Activated CD8-positive, alpha-beta memory T cell treated with anti-CD3 and anti-CD28 coated beads, Interleukin-2, amount 50 U/mL, for 1 hour (primary cell): ENCODE measurements around the gene F8A2.
"Not testable (repeated sequence)": the region's sequence is repeated elsewhere in the genome, so short reads cannot be mapped to it uniquely, and the experiment has no call there.

Experiments
- DNase-seq: peaks from one replicate; pipeline ENCODE4 v3.0.0-alpha.2; 2020; ENCODE audit errors: extremely low read depth

Gene F8A2

GRCh38 chrX:155381843-155382528 lies at the start of gene F8A2:
TSS of gene F8A2 (plus strand) at chrX:155382095. CDS start at chrX:155382115, 20 bp downstream.
- DNase-seq, result not testable (repeated sequence)

- DNase-seq, result no peak
Measured at GRCh38 chrX:155333544-155334100, 48.3 kb upstream of the F8A2 start.

- DNase-seq, result no peak
Measured at GRCh38 chrX:155334486-155335336, 47.2 kb upstream of the F8A2 start, which contains the start of gene CLIC2. TSS of gene CLIC2 (minus strand) at chrX:155334614. CDS start at chrX:155334427, 187 bp downstream.

- DNase-seq, result not testable (repeated sequence)
Measured at GRCh38 chrX:155335337-155335712, 46.6 kb upstream of the F8A2 start.

- DNase-seq, result not testable (repeated sequence)
Measured at GRCh38 chrX:155345689-155346088, 36.2 kb upstream of the F8A2 start.

- DNase-seq, result not testable (repeated sequence)
Measured at GRCh38 chrX:155349448-155349847, 32.4 kb upstream of the F8A2 start.

GRCh38 chrX:155363712-155364111 lies 18.2 kb upstream of the F8A2 start:
- DNase-seq, result not testable (repeated sequence)

- DNase-seq, result not testable (repeated sequence)
Measured at GRCh38 chrX:155373777-155374458, 8.0 kb upstream of the F8A2 start.

- not testable (repeated sequence) for DNase-seq
Measured at GRCh38 chrX:155379802-155380201, 2.1 kb upstream of the F8A2 start.

- DNase-seq, result not testable (repeated sequence)
Measured at GRCh38 chrX:155382529-155382967, 653 bp downstream of the F8A2 start.

GRCh38 chrX:155389634-155390033 lies 7.7 kb downstream of the F8A2 start:
- DNase-seq, result no peak

- DNase-seq, result not testable (repeated sequence)
Measured at GRCh38 chrX:155394747-155395276, 12.9 kb downstream of the F8A2 start.

- DNase-seq, result no peak
Measured at GRCh38 chrX:155406429-155406828, 24.5 kb downstream of the F8A2 start.

- no peak for DNase-seq
Measured at GRCh38 chrX:155417769-155418168, 35.9 kb downstream of the F8A2 start.
